ENCODE results near the gene HASPIN.

- no peak for TF ChIP-seq JUN (IDR thresholded peaks at IDR 0.05; ENCODE audit: borderline replicate concordance, low read depth, low read length)
- no peak for TF ChIP-seq JUN (CRISPR knock-in tag; IDR thresholded peaks at IDR 0.05; ENCODE audit: borderline replicate concordance)
- TF ChIP-seq SPI1 (IDR thresholded peaks at IDR 0.05; ENCODE audit: borderline replicate concordance, low read depth, low read length): no peak
- TF ChIP-seq CTCF (IDR thresholded peaks at IDR 0.05 in 2 of 3, conservative IDR thresholded peaks at IDR 0.05 in 1 of 3; ENCODE audit: insufficient read depth in 2 of 3, low read depth in 1 of 3, low read length in 3 of 3): no peak
- no peak for TF ChIP-seq MCM5 (IDR thresholded peaks at IDR 0.05; ENCODE audit: low read depth)
- TF ChIP-seq CHD4 (IDR thresholded peaks at IDR 0.05; ENCODE audit: insufficient read depth, insufficient replicate concordance, low read depth, low read length, poor library complexity, severe bottlenecking): no peak
- TF ChIP-seq CUX1 (CRISPR knock-in tag; IDR thresholded peaks at IDR 0.05): no peak
- TF ChIP-seq PREB (CRISPR knock-in tag; IDR thresholded peaks at IDR 0.05): no peak
- TF ChIP-seq YY1 (IDR thresholded peaks at IDR 0.05; ENCODE audit: borderline replicate concordance in 1 of 3, control insufficient read depth in 1 of 3, extremely low read depth in 1 of 3, insufficient read depth in 3 of 3, insufficient read length in 1 of 3, insufficient replicate concordance in 2 of 3, low read depth in 1 of 3, low read length in 2 of 3): no peak
- no peak for TF ChIP-seq RFX5 (IDR thresholded peaks at IDR 0.05; ENCODE audit: low read depth, low read length)
Measured at GRCh38 chr17:3750926-3751325, 27.2 kb downstream of the HASPIN start.
